Parathyroid adenoma (tissue), 2 donors: Measurements from ENCODE around the gene SPAG9.

Experiments
- H2AFZ ChIP-seq: fragments of 300-600 bp; sonication (generic); one replicate; pipeline ENCODE4 v1.7.0; 2017; ENCODE audit warnings: antibody characterized with exemption, mild to moderate bottlenecking
- H3K27ac ChIP-seq: fragments of 300-600 bp; sonication (generic); one replicate; pipeline ENCODE4 v1.7.0; 2017
- H3K27me3 ChIP-seq: fragments of 300-600 bp; sonication (generic); one replicate; pipeline ENCODE4 v1.7.0; 2017; ENCODE audit warnings: low read length; ENCODE audit not compliant: control insufficient read depth, insufficient read depth
- H3K36me3 ChIP-seq: fragments of 300-600 bp; sonication (generic); one replicate; pipeline ENCODE4 v1.7.0; 2017; ENCODE audit warnings: low read length; ENCODE audit not compliant: control insufficient read depth, insufficient read depth
- H3K4me1 ChIP-seq: fragments of 300-600 bp; sonication (generic); one replicate; pipeline ENCODE4 v1.7.0; 2017; ENCODE audit warnings: control low read depth
- H3K4me2 ChIP-seq: fragments of 300-600 bp; sonication (generic); one replicate; pipeline ENCODE4 v1.7.0; 2017; ENCODE audit warnings: low read length
- H3K4me3 ChIP-seq: fragments of 300-600 bp; sonication (generic); one replicate; pipeline ENCODE4 v1.7.0; 2017; ENCODE audit warnings: low read depth, low read length
- H3K79me2 ChIP-seq: fragments of 300-600 bp; sonication (generic); one replicate; pipeline ENCODE4 v1.7.0; 2017; ENCODE audit warnings: control low read depth
- H3K9ac ChIP-seq: fragments of 300-600 bp; sonication (generic); one replicate; pipeline ENCODE4 v1.7.0; 2017; ENCODE audit warnings: mild to moderate bottlenecking
- H3K9me3 ChIP-seq: fragments of 300-600 bp; sonication (generic); one replicate; pipeline ENCODE4 v1.7.0; 2017; ENCODE audit warnings: low read length; ENCODE audit not compliant: control insufficient read depth
- CTCF ChIP-seq: fragments of 300-600 bp; sonication (generic); IDR thresholded peaks from one replicate; pipeline ENCODE4 v1.7.0; 2017; ENCODE audit warnings: antibody characterized with exemption, mild to moderate bottlenecking
- donor health status: primary hyperparathyroidism.

Gene SPAG9

GRCh38 chr17:50920041-50920410 is 200.6 kb downstream of the SPAG9 start:
- no peak overlapping the region for H3K9ac ChIP-seq
- peaks cover 44% of the 10 kb centered on the region for H3K4me1 ChIP-seq
- TF ChIP-seq CTCF, result no peak

GRCh38 chr17:50919321-50920040 is 201.2 kb downstream of the SPAG9 start:
- Histone ChIP-seq H3K4me3 (peak overlapping the region; percentile 30), H3K27me3 (no peaks in the 10 kb centered on the region), H3K4me1 (peaks cover 49% of the 10 kb centered on the region), H3K27ac (peak overlapping the region; percentile 93), H3K4me2 (peak overlapping the region; percentile 52), H3K9ac (no peak overlapping the region), H3K36me3 (no peaks in the 10 kb centered on the region), H3K79me2 (peaks cover 2% of the 10 kb centered on the region), H3K9me3 (no peaks in the 10 kb centered on the region), H2AFZ (peak overlapping the region; percentile 30)
- TF ChIP-seq CTCF, result no peak

More at GRCh38 chr17:50920041-50920410, 200.6 kb downstream of the SPAG9 start:
- peak overlapping the region; percentile 93 for H3K27ac ChIP-seq
- peaks cover 2% of the 10 kb centered on the region for H3K79me2 ChIP-seq
- no peaks in the 10 kb centered on the region for H3K36me3 ChIP-seq
- H2AFZ ChIP-seq, result peak overlapping the region; percentile 30
- H3K9me3 ChIP-seq, result no peaks in the 10 kb centered on the region
- H3K27me3 ChIP-seq, result no peaks in the 10 kb centered on the region
- peak overlapping the region; percentile 30 for H3K4me3 ChIP-seq
- H3K4me2 ChIP-seq, result peak overlapping the region; percentile 52

DNA sequence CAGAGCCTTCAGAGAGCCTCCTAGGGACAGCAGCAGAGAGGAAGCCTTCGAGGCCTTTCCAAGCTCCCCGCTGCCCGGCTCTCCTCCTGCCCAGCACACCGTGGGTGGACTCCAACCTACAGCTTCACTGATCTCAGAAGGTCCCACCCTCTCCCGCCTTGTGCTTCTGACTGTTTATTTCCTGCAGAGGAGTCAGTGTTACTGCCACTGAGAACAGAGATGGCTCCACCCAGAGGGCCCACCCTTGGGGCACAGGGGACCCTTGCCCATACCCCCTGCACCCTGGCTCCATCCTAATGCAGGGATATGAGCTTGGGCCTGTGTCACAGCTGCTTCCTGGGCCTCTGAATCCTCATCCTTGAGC is 201.8 kb downstream of the SPAG9 start:
- Histone ChIP-seq H3K27me3 (no peaks in the 10 kb centered on the region), H3K4me3 (no peak overlapping the region), H2AFZ (peak overlapping the region; percentile 30), H3K9ac (no peak overlapping the region), H3K4me2 (peak overlapping the region; percentile 52), H3K79me2 (peaks cover 2% of the 10 kb centered on the region), H3K27ac (peak overlapping the region; percentile 93), H3K9me3 (no peaks in the 10 kb centered on the region), H3K4me1 (peaks cover 49% of the 10 kb centered on the region), H3K36me3 (no peaks in the 10 kb centered on the region)
- no peak for TF ChIP-seq CTCF

- peaks cover 2% of the 10 kb centered on the region for H3K79me2 ChIP-seq
- H3K9ac ChIP-seq, result peak overlapping the region; percentile 7
- H2AFZ ChIP-seq, result peak overlapping the region; percentile 30
- H3K27me3 ChIP-seq, result no peaks in the 10 kb centered on the region
- no peak for TF ChIP-seq CTCF
- no peaks in the 10 kb centered on the region for H3K9me3 ChIP-seq
- H3K27ac ChIP-seq, result peak overlapping the region; percentile 93
- no peaks in the 10 kb centered on the region for H3K36me3 ChIP-seq
- H3K4me3 ChIP-seq, result no peak overlapping the region
- H3K4me1 ChIP-seq, result peaks cover 49% of the 10 kb centered on the region
- no peak overlapping the region for H3K4me2 ChIP-seq
Observed at GRCh38 chr17:50918071-50918932, 202.4 kb downstream of the SPAG9 start.
